Spleen (tissue), 7 donors: ENCODE data around the gene WDR81.
A peak's percentile ranks its signal among the peaks of the same experiment; 100 is the strongest.

ENCODE experiments used
- POLR2AphosphoS5 ChIP-seq, 3 donors: sonication (generic); formaldehyde crosslinking; IDR thresholded peaks; one replicate each; pipeline ENCODE4 v1.5.1; 2017; ENCODE audit warnings: antibody characterized with exemption in 3 of 3
- TF ChIP-seq, protein P1 (sequence below), 11 experiments: fragments of 200-600 bp in 7 of 11; fragments of 450-650 bp in 4 of 11; sonication (generic) in 4 of 11; IDR thresholded peaks in 8 of 11; conservative IDR thresholded peaks in 3 of 11; 1 replicate in 7 of 11; 2 replicates in 4 of 11; pipeline versions ENCODE4 v1.4.0 to v1.8.0; 2016 to 2021; ENCODE audit warnings: antibody characterized with exemption in 11 of 11, inconsistent platforms in 4 of 11, mild to moderate bottlenecking in 1 of 11
- donor health status: DM: no; HTN: no; CAD: no; lungs with moderate emphysema.
- donor health status: DM: no; HTN: no; CAD: no.
- donor health status: DM: no; HTN: no; CAD: no.

DNA sequence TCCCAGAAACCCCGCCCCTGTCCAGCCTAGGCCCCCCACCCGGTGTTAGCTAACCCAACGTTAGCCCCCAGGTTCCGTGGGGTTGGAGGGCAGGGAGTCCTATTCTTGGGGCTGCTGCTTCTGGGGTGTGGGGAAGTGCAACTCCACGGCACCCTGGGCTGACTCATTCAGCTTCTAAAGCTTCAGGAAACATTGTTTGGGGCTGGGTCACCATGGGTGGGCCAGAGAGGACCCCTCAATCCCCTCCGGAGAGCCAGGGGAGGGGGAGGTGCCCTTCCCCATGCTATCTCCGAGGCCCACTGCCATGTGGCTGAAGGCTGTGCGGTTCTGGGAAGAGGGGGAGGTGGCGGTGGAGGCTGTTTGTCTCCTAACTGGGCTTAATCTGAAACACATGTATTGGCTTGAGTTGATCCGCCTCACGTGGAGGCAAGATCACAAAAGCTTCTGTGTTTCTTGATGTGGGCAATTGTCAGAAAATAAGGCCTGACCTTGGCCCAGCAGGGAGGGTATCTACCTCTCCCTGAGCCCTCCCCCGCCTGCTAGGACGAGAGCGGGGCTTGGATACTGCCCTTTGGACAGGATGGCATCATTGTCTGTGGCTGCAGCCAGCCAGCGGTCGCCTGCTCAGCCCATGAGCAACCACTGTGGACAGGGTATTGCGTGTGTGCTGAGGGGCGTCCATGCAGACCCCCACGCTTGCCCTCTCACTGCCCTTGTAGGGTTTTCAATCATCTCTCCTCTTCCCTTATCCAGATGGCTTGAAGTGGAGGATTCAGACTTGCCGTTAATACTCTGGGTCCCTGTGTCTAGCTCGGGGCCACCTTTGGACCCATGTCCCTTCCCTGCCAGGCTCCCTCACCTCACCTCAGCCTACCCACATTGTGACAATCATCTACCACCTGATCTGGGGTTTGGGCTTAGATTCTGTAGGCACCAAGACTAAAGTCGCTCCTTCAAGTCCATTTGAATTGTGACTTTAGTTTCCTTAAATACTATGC, 38.7 kb downstream of the WDR81 start:
- TF ChIP-seq, protein P1, sequence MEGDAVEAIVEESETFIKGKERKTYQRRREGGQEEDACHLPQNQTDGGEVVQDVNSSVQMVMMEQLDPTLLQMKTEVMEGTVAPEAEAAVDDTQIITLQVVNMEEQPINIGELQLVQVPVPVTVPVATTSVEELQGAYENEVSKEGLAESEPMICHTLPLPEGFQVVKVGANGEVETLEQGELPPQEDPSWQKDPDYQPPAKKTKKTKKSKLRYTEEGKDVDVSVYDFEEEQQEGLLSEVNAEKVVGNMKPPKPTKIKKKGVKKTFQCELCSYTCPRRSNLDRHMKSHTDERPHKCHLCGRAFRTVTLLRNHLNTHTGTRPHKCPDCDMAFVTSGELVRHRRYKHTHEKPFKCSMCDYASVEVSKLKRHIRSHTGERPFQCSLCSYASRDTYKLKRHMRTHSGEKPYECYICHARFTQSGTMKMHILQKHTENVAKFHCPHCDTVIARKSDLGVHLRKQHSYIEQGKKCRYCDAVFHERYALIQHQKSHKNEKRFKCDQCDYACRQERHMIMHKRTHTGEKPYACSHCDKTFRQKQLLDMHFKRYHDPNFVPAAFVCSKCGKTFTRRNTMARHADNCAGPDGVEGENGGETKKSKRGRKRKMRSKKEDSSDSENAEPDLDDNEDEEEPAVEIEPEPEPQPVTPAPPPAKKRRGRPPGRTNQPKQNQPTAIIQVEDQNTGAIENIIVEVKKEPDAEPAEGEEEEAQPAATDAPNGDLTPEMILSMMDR (IDR thresholded peaks at IDR 0.05 in 8 of 11, conservative IDR thresholded peaks at IDR 0.05 in 3 of 11) = no peak
- TF ChIP-seq POLR2AphosphoS5 (IDR thresholded peaks at IDR 0.05) = peak in 2 of 3 donors; percentile 14 to 18
